ENCODE results near the gene THSD7B.
"Not testable (repeated sequence)": the region's sequence is repeated elsewhere in the genome, so short reads cannot be mapped to it uniquely, and the experiment has no call there.

Gene THSD7B

GRCh38 chr2:136751406-136751805 lies 13.9 kb upstream of the THSD7B start:
- Histone ChIP-seq H3K4me3 (ENCODE audit: insufficient read length, low read depth) (no peak overlapping the region), H3K27me3 (ENCODE audit: insufficient read depth, insufficient read length) (no peaks in the 10 kb centered on the region), H3K9ac (ENCODE audit: insufficient read length, low read depth) (no peak overlapping the region), H3K4me1 (ENCODE audit: insufficient read depth, insufficient read length) (no peaks in the 10 kb centered on the region), H3K9me3 (ENCODE audit: insufficient read depth, low read length) (no peaks in the 10 kb centered on the region), H3K36me3 (ENCODE audit: insufficient read depth, insufficient read length, low read length) (no peaks in the 10 kb centered on the region)
- no peak for DNase-seq (ENCODE audit: low read depth, low spot score)
- TF ChIP-seq YY1 (IDR thresholded peaks at IDR 0.05; ENCODE audit: insufficient read depth, insufficient read length) (no peak), SUZ12 (IDR thresholded peaks at IDR 0.05; ENCODE audit: extremely low read depth, insufficient read depth, insufficient read length) (no peak), ZNF274 (IDR thresholded peaks at IDR 0.05; ENCODE audit: low read depth, low read length) (no peak)

DNA sequence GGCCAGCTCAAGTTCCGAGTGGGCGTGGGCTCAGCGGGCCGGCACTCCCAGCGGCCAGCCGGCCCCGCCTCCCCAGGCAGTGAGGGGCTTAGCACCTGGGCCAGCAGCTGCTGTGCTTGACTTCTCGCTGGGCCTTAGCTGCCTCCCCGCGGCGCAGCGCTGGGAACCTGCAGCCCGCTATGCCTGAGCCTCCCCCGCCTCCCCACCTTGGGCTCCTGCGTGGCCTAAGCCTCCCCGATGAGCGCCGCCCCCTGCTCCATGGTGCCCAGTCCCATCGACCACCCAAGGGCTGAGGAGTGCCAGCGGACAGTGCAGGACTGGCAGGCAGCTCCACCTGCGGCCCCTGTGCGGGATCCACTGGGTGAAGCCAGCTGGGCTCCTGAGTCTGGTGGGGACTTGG lies 6.8 kb upstream of the THSD7B start:
- H3K4me1 ChIP-seq (ENCODE audit: insufficient read depth, insufficient read length); H3K9me3 ChIP-seq (ENCODE audit: insufficient read depth, low read length); DNase-seq (ENCODE audit: low read depth, low spot score); H3K4me3 ChIP-seq (ENCODE audit: insufficient read length, low read depth); H3K9ac ChIP-seq (ENCODE audit: insufficient read length, low read depth); H3K27me3 ChIP-seq (ENCODE audit: insufficient read depth, insufficient read length); H3K36me3 ChIP-seq (ENCODE audit: insufficient read depth, insufficient read length, low read length): not testable (repeated sequence)

DNA sequence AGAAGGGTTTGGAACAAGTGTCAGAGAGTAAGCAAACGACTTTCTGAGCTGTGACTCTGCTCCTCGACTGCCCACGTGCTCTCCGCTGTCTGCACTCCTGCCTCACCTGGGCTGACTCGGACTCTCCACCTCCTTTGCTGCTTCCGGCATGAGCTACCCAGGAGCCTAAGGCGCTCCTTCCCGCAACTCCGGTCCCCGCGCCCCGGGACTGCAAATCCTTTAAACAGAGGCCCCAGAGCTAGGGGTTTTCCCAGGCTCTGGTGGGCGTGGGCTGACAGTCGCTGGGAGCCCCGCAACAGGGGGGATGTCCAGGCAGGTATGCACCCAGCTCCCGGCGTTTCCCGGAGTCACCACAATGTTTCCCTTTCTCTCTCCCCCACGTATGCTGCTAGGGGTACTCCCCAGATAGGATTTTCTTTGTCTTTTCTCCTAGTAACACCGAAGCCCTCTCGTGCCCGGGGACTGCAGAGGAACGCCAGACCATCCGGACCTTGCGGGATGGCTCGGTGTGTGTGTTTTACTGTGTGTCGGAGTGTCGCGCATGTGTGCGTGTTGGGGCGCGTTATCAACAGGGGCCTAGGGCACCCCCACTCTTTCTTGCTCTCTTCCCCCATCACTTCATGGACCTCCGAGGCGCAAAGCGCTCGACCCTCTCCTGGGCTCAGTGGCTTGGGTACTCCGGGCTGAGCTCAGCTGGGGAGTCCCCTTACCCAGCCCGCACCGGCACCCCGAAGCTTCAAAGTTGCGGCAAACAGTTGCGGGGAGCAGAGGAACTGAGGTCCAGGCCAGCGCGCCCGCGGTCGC lies 691 bp upstream of the THSD7B start:
- H3K9me3 ChIP-seq (ENCODE audit: insufficient read depth, low read length): no peaks in the 10 kb centered on the region
- no peak for DNase-seq (ENCODE audit: low read depth, low spot score)
- H3K4me3 ChIP-seq (ENCODE audit: insufficient read length, low read depth): peak overlapping the region; percentile 75
- H3K9ac ChIP-seq (ENCODE audit: insufficient read length, low read depth): peak overlapping the region; percentile 68
- TF ChIP-seq SUZ12 (IDR thresholded peaks at IDR 0.05; ENCODE audit: extremely low read depth, insufficient read depth, insufficient read length) (no peak), YY1 (IDR thresholded peaks at IDR 0.05; ENCODE audit: insufficient read depth, insufficient read length) (no peak), ZNF274 (IDR thresholded peaks at IDR 0.05; ENCODE audit: low read depth, low read length) (no peak)
- no peaks in the 10 kb centered on the region for H3K36me3 ChIP-seq (ENCODE audit: insufficient read depth, insufficient read length, low read length)
- H3K27me3 ChIP-seq (ENCODE audit: insufficient read depth, insufficient read length): peaks cover 64% of the 10 kb centered on the region
- H3K4me1 ChIP-seq (ENCODE audit: insufficient read depth, insufficient read length): no peaks in the 10 kb centered on the region

DNA sequence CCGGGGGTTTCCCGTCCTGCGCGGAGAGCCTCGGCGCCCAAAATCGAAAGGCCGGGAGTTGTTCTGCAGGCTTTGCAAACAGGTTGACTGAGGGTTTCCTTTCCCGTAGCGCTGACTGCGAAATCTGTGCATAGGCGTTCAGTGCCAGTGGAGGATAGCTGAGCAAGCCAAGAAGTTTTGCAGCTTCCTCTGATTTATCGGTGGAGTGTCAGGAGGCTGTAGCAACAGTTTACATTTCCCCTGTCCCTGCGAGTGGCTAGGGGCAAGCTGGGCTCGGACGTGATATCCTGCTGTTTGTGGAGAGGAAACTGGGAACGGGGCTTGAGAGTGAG lies 694 bp downstream of the THSD7B start:
- H3K27me3 ChIP-seq (ENCODE audit: insufficient read depth, insufficient read length): peaks cover 64% of the 10 kb centered on the region
- no peak for DNase-seq (ENCODE audit: low read depth, low spot score)
- no peak for TF ChIP-seq ZNF274 (IDR thresholded peaks at IDR 0.05; ENCODE audit: low read depth, low read length)
- peak; percentile 50 for TF ChIP-seq SUZ12 (IDR thresholded peaks at IDR 0.05; ENCODE audit: extremely low read depth, insufficient read depth, insufficient read length)
- no peak for TF ChIP-seq YY1 (IDR thresholded peaks at IDR 0.05; ENCODE audit: insufficient read depth, insufficient read length)
- H3K4me1 ChIP-seq (ENCODE audit: insufficient read depth, insufficient read length): no peaks in the 10 kb centered on the region
- H3K9ac ChIP-seq (ENCODE audit: insufficient read length, low read depth): peak overlapping the region; percentile 78
- no peaks in the 10 kb centered on the region for H3K36me3 ChIP-seq (ENCODE audit: insufficient read depth, insufficient read length, low read length)
- no peaks in the 10 kb centered on the region for H3K9me3 ChIP-seq (ENCODE audit: insufficient read depth, low read length)
- H3K4me3 ChIP-seq (ENCODE audit: insufficient read length, low read depth): peak overlapping the region; percentile 75

DNA sequence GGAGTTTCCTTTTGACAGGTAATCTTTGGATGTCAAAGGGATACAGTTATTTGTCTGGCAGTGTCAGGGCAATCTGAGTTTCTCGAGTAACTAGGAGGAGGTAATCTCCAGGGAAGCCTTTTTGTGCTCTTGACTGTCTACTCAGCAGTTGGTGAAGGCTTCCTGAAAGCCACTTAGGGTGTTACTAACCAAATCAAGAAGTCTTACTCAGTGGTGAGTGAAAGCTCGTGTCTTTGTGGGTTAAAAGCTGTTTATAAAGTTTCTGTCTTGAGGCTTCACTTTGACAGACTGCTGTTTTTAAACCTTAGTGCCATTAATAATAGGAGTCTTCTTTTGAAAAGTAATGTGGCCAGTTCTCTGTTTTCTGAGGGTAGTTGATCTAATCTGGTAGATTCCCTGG lies 1.7 kb downstream of the THSD7B start:
- TF ChIP-seq YY1 (IDR thresholded peaks at IDR 0.05; ENCODE audit: insufficient read depth, insufficient read length) (no peak), SUZ12 (IDR thresholded peaks at IDR 0.05; ENCODE audit: extremely low read depth, insufficient read depth, insufficient read length) (no peak), ZNF274 (IDR thresholded peaks at IDR 0.05; ENCODE audit: low read depth, low read length) (no peak)
- DNase-seq (ENCODE audit: low read depth, low spot score): no peak
- peaks cover 64% of the 10 kb centered on the region for H3K27me3 ChIP-seq (ENCODE audit: insufficient read depth, insufficient read length)

GRCh38 chr2:136769871-136770270 lies 4.5 kb downstream of the THSD7B start:
- Histone ChIP-seq H3K36me3 (ENCODE audit: insufficient read depth, insufficient read length, low read length) (no peaks in the 10 kb centered on the region), H3K27me3 (ENCODE audit: insufficient read depth, insufficient read length) (peaks cover 44% of the 10 kb centered on the region), H3K9me3 (ENCODE audit: insufficient read depth, low read length) (no peaks in the 10 kb centered on the region), H3K4me3 (ENCODE audit: insufficient read length, low read depth) (no peak overlapping the region), H3K9ac (ENCODE audit: insufficient read length, low read depth) (no peak overlapping the region), H3K4me1 (ENCODE audit: insufficient read depth, insufficient read length) (no peaks in the 10 kb centered on the region)
- TF ChIP-seq SUZ12 (IDR thresholded peaks at IDR 0.05; ENCODE audit: extremely low read depth, insufficient read depth, insufficient read length): no peak
- no peak for TF ChIP-seq YY1 (IDR thresholded peaks at IDR 0.05; ENCODE audit: insufficient read depth, insufficient read length)
- TF ChIP-seq ZNF274 (IDR thresholded peaks at IDR 0.05; ENCODE audit: low read depth, low read length): no peak
- no peak for DNase-seq (ENCODE audit: low read depth, low spot score)

More for the DNA sequence above, 1.7 kb downstream of the THSD7B start:
- H3K36me3 ChIP-seq (ENCODE audit: insufficient read depth, insufficient read length, low read length): no peaks in the 10 kb centered on the region
- H3K9me3 ChIP-seq (ENCODE audit: insufficient read depth, low read length): no peaks in the 10 kb centered on the region
- no peak overlapping the region for H3K9ac ChIP-seq (ENCODE audit: insufficient read length, low read depth)
- no peaks in the 10 kb centered on the region for H3K4me1 ChIP-seq (ENCODE audit: insufficient read depth, insufficient read length)
- H3K4me3 ChIP-seq (ENCODE audit: insufficient read length, low read depth): no peak overlapping the region

GRCh38 chr2:136770384-136770783 lies 5.0 kb downstream of the THSD7B start:
- Histone ChIP-seq H3K4me1 (ENCODE audit: insufficient read depth, insufficient read length) (no peaks in the 10 kb centered on the region), H3K9ac (ENCODE audit: insufficient read length, low read depth) (no peak overlapping the region), H3K36me3 (ENCODE audit: insufficient read depth, insufficient read length, low read length) (no peaks in the 10 kb centered on the region), H3K9me3 (ENCODE audit: insufficient read depth, low read length) (no peaks in the 10 kb centered on the region), H3K27me3 (ENCODE audit: insufficient read depth, insufficient read length) (peaks cover 38% of the 10 kb centered on the region), H3K4me3 (ENCODE audit: insufficient read length, low read depth) (no peak overlapping the region)
- DNase-seq (ENCODE audit: low read depth, low spot score): no peak
- TF ChIP-seq ZNF274 (IDR thresholded peaks at IDR 0.05; ENCODE audit: low read depth, low read length) (no peak), YY1 (IDR thresholded peaks at IDR 0.05; ENCODE audit: insufficient read depth, insufficient read length) (no peak), SUZ12 (IDR thresholded peaks at IDR 0.05; ENCODE audit: extremely low read depth, insufficient read depth, insufficient read length) (no peak)
